GM18873 (cell line): ENCODE measurements around the gene SMIM7.

ENCODE experiments used
- ATAC-seq: cut with Tn5 transposase; IDR thresholded peaks from one replicate; pipeline ENCODE4 v1.9.1; 2021; ENCODE audit warnings: mild to moderate bottlenecking, moderate library complexity, moderate number of reproducible peaks; ENCODE audit not compliant: unreplicated experiment, low FRiP score

Gene SMIM7

GRCh38 chr19:16599655-16600346, 60.1 kb downstream of the SMIM7 start:
- no peak for ATAC-seq

- ATAC-seq, result no peak
Measured at GRCh38 chr19:16598848-16599247, 61.1 kb downstream of the SMIM7 start.

DNA sequence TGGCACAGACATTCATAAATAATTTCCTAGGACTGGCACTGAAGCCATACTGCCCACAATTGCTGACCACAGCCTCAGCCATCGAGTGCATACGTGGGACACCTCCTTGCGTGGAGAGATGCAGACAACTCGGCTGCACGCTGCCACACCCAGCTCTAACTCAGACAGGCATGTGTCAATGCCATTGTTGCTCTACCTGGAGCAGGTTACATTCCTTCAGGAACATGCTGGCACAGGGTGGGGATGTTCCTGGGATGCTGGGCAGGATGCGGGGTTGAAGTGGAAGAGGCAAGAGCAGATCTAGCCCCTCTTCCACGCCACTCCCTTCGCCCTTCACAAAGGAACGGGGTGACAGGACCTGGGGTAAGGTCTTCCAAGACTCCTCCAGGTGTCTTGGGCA, 63.5 kb downstream of the SMIM7 start:
- ATAC-seq, result no peak
